ENCODE data around the gene TTC9.

Gene TTC9

DNA sequence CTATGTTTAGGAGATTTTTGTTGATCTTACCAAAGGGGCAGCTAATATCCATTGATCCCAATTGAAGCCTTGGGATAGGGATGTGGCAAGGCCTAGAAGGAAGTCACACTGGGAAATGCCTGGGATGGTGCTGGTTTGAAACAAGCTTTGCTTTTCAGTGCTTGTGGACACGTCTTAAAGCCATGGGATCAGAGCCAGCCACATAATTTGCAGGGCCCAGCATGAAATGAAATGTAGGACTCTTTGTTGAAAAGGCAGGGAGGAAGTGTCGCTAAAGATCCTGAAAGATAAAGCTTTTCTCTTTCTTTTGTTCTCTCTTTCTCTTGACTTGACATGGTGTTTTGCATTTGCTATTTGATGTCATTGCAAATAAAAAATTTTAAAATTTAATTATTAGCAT lies 5.0 kb downstream of the TTC9 start:
- no peak for DNase-seq

DNA sequence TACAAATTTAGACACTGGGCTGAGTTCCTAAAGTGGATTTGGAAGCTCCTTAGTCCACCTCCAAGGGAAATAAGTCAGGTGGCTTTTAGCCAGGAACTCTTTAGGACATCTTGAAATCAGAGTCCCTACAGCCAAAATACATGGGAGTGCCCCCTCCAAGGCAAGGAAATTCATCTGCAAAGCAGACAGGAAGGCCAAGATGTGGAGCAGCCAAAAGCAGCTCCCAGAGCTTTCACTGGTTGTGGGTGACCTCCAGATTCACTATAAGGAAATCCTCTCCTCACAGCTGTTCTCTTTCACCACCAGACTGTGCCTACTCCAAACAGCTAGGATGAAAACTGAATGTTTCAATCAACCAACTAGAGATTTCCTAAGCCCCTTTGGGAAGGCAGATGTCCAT lies 6.6 kb downstream of the TTC9 start:
- DNase-seq, result no peak

DNA sequence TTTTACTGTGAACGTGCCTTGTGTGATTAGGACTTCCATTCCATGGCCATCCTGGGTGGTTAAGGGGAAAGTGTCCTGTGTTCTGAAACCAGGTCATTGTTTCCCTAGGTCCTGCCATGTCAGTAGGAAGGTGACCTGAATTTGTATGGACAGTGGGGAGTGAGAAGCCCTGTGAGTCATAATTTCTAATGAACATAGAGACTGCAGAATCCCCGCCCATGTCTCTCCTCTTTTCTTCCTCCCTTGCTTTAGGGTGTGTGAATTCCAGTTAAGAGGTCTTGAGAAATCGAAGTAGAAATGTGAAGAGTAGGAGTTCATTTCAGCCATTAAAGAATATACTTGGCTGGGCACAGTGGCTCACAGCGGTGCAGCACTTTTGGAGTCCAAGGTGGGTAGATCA lies 8.1 kb downstream of the TTC9 start:
- DNase-seq, result no peak

DNA sequence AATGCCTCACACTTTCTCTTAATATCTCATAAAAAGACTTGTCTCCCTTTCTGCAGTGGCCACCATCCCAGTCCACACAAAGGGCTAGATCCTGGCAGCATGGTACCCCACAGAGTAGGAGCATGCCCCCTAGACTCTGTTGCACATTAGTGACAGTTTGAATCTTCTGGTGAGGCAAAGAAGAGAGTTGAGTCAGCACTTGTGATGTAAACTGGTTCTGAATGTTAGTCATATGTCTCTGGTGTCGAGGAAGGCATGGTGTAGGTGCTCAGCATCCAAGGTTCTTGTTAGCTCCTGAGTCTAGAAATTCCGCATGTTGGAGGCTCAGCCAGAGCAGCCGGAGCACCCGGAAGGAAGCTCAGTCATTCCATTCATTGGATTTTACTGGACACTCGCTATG lies 9.8 kb downstream of the TTC9 start:
- no peak for DNase-seq

DNA sequence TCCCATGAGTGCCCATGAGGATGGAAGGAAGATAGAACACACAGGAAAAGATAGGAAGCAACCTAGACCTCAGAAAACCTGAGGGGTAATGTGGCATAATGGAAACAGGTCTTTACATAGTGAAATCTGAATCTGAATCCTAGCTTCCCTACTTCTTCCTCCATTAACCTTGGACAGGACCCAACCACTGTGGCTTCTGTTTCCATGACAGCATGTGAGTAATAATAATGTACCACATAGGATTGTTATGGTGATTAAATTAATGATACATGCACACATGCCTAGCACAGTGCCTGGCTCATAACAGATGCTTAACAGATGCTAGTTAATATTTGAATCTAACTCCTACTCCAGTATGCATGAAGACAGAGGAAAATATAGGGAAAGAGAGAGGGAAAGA lies 11.2 kb downstream of the TTC9 start:
- DNase-seq, result no peak

DNA sequence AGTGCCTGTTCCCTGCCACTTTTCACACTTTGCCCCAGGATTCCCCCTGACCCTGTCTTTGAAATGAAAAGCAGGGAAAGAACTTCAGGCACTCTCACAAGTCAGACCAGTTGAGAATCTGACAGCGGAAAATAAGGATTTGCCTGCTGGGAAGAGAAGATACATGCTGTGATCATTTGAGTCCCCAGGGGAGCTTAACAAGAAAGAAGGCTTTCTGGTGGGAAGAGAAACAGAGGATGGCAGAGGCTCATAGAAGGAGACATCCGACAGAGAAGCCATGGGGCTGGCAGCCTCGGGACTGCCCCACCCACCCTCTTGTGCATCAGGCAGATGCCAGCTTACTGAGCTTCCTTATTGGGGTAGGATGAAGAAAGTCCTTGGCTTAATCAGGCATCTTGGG lies 11.9 kb downstream of the TTC9 start:
- DNase-seq, result no peak

DNA sequence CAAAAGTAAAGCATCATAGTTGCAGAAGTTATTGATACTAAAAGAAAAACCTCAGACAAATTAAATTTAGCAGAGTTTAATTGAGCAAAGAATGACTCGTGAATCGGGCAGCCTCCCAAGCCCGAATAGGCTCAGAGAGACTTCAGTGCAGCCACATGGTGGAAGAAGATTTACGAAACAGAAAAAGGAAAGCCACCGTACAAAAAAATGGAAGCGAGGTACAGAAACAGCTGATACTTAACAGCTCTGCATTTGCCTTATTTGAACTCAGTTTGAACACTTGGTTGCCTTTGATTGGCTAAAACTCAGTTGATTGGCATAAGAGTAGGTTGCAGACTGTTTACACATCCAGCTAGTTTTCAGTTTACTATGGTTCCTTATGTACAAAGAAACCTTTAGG lies 12.9 kb downstream of the TTC9 start:
- no peak for DNase-seq

DNA sequence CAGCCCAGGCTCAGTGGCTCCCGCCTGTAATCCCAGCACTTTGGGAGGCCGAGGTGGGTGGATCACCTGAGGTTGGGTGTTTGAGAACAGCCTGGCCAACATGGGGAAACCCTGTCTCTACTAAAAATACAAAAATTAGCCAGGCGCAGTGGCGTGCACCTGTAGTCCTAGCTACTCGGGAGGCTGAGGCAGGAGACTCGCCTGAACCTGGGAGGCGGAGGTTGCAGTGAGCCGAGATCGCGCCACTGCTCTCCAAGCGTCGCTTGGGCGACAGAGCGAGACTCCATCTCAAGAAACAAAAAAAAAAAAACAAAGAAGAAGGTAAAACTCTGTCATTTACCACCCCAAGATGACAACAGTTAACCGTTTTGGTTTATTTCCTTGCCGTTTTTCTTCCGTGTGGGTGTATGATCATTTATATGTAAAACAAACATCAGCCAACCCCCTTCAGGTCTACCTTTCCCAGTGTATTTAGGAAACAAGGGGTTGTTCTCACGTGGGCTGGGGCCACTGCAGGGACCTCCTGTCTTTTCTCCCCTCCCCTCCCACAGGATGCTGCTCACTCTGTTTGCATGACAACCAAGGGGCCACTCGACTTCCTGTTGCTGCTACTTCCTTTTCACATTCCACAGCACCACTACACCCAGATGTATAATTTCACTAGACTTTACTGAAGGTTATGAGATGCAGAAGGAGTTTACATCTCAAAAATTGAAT lies 13.6 kb downstream of the TTC9 start:
- DNase-seq, result peak; percentile 78

DNA sequence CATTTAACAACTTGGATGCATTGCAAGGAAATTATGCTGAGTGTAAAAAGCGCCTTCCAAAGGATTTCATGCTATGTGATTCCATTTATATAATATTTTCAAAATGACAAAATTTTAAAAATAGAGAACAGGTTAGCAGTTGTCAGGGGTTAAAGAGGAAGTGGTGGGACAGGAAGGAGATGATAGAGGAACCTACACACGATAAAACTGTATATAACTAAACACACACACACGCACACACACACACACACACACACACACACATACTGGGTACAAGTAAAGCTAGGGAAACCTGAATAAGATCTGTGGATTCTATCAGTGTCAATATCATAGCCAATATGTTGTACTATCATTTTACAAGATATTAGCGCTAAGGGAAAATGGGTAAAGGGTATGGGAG lies 17.2 kb downstream of the TTC9 start:
- no peak for DNase-seq

DNA sequence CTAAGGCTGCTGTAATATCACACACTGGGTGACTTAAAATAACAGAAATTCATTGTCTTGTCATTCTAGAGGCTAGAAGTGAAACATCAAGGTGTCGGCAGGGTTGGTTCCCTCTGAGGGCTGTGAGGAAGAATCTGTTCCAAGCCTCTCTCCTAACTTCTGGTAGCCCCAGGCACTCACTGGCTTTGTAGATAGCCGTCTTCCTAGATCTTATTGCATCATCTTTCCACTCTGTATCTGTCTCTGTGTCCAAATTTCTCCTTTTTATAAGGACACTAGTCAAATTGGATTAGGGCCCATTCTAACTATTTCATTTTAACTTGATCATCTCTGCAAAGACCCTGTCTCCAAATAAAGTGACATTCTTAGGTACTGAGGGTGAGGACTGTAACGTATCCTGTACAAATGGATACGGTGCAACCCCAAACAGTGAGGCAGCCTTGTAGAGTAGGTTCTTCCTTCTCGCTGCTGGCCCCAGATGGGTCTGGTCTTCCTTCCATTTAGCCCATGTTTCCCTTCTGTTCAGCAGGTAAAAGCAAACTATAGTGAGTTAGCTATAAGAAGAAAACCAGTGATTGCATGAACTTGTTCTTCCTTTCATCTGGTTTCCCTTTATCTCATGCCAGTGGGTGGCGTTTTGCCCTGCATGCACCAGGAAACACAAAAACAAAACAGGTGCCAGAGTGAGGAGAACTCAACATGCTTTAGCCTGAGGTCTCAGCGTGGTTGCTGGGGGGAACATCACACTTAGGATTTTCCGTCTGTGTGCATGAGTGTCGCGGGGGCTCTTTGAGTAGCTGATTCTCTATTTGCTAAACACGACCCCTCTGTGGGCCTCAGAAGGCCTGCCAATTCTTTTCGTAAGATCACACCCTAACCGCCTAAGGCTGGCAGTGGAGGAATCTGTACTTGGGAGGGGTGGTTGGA lies 19.5 kb downstream of the TTC9 start:
- peak; percentile 59 for DNase-seq

DNA sequence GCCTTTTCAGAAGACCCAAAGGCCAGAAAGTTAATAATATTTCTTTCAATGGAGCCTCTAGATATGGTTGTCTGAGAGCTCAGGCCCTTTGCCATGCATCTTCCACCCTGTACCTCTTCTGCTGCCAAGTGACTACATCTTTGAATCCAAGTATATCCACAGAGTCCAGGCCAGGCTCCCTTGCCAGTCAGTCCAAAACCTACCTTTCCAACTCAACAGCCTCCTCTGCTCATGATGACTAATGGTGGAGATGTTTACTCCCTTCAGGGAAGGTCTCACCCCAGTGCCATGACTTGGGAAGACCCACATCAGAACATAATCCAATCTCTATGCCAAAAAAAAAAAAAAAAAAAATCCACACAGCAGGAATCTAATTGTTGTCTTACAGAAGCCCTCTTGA lies 20.4 kb downstream of the TTC9 start:
- no peak for DNase-seq

DNA sequence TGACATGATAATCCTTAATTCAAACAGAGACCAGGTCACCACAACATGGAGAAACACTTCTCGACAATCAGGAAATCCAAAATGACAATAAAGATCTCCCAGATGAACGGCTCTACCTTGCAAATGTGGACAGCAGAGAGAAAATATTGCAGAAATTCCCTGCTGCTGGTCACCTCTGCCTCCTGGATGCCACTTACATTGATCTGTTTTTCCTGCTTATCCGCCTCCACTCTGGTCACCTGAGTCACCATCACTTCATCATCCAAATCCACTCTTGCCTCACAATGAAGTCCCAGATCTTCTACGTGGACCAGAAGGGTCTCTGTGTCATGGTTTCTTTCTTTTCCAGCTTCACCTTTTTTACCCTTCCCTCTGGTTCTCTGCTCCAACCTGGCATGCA lies 21.1 kb downstream of the TTC9 start:
- DNase-seq, result no peak

DNA sequence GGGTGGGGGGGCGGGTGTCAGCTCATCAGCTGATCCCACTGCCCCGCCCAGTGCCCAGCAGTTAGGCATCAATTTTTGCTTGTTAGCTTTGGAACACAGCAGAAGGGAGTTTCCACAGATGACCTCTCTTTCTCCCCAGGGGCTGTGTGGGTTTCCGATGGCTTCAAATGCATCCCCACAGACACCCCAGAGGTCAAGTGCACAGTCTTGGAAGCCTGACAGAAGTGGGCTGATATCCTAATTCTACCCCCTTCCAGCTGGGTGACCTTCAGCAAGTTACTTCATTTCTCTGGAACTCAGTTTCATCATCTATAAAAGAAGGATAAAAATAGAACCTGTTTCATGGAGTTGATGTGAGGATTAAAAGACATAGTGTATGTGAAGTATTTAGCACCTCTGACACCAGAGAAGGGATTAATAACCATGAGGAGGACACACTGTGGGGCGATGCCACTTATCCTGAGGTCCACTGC lies 22.0 kb downstream of the TTC9 start:
- no peak for DNase-seq

DNA sequence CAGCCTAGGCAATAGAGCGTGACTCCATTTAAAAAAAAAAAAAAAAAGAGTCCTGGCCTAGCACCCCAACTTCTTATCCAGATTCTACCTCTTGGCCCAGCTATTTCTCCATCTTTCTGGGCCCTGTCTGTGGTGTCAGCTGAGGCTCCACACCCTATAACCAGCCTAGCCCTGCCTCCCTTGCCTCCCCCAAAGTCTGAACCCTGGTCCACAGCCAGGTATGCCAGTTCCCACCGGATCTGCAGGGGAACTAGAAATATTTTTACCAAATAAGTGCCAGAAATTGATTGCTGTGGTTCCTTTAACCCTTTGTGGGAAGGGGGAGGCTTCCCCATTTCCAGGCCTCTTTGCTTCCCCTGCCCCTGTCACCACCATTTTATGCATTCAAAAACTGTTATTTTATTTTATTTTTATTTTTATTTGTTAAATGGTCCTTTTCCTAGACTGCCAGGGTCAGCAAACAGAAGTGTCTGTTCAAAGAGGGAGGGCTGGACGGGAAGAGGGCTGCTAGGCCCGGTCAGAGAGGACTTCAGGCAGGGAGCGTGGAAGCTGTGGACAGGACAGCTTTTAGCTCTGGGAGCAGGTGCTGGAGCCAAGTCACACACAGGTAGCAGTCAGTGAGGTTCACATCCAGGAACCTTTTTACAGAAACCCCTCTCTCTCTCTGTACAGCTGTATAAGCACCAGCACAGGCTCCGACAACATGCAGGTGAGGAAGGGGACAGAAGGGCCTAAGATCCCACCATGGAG lies 23.2 kb downstream of the TTC9 start:
- no peak for DNase-seq

DNA sequence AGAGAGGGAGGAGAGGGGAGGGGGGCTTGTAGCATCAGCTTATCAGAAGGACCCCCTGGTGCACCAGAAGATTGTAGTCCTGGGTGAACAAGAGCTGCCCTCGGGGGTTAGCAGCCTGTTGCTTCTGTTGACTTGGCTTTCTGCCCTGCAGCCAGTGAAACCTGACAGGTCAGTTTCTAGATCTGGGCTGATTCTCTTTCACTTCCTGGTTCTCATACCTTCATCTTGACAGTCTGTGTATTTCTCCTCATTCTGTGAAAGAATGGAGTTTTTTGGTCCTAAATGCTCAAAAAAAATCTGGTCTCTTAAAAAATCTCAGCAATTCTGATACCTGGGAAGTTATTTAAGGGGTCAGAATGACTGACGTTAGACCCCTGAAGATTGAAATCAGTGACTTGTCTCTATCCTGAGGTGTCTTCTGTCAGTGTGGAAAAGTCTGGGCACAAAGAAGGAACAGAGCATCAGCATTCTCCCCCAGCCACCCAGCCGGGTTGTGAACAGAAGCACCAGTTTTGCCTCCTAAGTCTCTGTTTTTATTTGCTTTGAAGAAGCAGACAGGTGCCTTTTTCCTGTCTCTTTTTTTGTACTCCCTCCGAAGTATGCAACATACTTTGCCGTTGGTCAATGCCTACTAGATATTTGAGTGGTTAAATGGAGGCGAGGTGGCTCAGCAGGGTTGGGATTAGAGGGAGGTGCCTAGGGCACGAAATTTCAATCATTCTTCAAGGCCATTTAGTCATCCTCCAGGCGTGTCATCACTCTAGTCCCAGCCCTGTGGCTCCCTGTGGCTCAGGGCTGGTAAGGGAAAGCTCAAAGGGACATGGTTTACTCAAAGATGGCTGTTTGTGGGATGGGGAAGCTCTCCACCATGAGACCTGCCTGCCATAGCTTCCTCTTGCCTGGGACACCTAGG lies 24.0 kb downstream of the TTC9 start:
- DNase-seq, result no peak

DNA sequence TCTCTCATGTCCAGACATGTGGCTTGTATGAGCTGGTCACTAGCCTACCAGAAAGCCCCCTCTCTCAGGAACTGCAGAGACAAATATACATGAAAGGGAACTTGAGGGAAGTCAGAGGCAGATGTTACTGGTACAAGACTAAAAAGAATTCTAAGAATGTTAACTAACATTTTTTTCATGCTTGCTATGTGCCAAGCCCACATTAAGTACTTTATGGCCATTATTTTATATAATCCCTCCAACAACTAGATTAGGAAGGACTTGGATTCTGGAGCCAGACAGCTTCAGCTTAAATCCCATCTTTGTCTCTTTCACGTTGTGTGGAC lies 24.6 kb downstream of the TTC9 start:
- no peak for DNase-seq

DNA sequence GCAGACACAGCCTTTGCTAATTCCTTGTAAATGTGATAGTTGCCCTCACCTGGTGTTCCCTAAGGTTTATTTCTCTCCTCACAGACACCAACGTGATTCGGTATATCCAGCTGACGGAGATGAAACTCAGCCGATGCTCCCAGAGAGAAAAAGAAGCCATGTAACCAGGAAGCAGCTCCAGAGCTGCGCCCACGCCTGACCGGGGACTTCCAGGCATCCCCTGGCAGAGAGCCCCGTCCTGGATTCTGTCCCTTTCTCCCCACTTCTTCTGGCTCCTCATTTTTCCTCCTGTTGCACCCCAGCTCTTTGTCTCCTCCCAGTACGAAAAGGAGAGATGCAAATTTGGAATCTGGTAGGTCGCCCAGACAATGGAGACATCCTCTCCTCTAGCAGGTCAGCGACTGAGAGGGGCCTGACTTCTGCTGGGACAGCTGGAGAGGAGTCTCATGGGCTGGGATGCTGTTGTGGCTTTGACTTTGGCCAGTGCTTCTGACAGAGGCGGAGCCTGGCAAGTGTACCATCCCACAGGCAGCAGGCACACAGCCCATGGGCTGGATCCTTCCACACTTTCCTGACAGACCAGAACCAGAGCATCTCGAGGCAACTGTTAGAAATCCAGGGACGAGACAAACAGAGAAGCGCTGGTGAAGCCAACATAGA lies 29.4 kb downstream of the TTC9 start:
- no peak for DNase-seq

DNA sequence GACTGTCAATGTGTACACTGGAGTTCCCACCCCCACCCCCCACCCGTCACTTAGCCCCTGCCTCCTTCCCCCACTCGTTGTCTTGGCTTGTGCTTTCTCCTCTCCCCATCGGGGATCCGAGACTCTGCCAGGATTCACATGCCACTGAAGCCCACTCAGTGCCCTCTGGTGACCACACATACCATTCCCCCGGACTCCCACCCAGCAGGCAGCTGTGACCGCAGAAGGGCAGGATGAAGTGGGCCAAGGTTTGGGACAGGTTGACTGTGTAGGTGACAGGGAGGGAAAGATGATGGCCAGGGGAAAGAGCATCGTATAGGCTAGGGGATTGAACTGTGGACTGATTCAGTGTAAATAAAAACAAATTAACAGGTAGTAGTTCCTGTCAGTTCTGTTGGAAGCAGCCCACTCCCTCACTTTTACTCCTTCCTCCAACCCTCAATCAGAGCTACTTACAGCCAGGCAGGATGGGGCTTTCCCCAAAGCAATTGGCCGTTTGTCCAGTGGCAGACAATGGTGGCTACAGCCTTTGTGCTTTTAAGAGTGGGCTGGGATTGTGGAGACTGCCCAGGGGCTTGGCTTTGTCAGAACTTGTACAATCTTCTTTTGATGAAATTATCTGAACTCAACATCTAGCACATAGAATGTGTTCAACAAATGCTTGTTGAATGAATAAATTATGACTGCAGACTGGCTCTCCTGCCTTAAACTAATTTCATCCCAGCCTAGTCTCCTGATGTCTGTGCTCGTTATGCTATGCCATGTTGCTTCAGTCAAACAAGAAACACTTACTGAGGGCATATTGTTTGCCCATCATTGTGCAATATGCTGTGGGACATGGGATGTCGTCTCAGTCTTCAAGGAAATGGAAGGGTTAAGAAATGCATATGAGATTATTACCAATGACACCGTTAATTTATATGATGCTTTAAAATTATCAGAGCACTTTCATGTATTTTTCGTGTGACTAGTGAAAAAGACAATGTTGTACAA lies 30.2 kb downstream of the TTC9 start:
- no peak for DNase-seq

DNA sequence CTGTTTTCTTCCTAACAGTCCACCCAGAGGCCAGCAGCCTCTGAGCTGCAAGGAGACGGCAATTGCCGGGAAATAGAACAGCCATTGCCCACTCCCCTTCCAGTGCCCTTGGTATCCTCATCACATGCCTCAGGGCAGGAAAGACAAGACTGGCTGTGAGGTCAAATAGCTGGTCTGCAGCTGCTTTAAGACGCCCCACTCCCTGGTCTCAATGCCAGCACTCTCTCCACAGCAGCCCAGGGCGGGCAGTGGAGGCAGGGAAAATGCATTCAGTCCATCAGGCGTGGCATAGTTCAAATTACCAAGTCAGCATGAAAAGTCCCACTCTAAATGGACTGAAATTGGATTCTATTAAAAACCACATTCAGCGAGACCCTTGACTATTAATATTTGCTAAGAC lies 35.6 kb downstream of the TTC9 start:
- DNase-seq, result no peak

DNA sequence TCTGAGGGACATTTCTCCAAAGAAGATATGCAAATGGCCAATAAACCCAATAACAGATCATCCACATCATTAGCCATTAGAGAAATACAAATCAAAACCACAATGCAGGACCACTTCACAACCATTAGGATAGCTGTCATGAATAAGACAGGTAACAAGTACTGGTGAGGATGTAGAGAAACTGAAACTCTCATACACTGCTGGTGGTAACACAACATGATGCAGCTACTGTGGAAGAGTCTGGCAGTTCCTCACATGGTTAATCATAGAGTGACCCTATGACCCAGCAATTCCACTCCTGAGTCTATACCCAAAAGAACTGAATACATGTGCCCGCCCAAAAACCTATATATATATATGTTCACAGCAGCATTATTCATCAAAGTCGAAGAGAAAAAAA lies 39.0 kb downstream of the TTC9 start:
- no peak for DNase-seq

DNA sequence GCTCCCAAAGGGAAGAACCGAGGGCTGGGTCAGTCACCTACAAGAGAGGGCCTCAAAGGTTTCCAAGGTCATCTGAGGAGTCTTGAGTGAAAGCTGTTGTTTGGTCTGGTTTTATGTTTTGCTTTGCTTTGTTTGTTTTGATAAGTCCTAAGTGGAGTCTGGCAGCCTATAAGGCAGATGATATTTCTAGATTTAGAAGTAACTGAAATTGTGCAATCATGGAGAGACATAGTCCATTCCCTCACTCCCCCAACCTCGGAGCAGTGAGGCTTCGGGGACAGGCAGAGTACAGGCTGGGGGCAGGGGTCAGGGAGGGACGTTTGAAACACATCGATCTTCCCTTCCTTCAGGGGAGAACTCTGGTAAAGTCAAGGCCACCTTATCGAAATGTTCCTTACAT lies 42.3 kb downstream of the TTC9 start:
- no peak for DNase-seq

Measured in activated CD4-positive, alpha-beta T cell treated with anti-CD3 and anti-CD28 coated beads for 48 hours (primary cell).